Brain microvascular endothelial cell (primary cell): ENCODE data around the gene HMGB1.
A peak's percentile ranks its signal among the peaks of the same experiment; 100 is the strongest.

ENCODE experiments used
- DNase-seq: peaks from one replicate; pipeline ENCODE4 v3.0.0-alpha.2; 2020
- H3K27ac ChIP-seq: fragments of 250-450 bp; sonication (Bioruptor Pico); 2 replicates; pipeline ENCODE4 v1.5.1; 2020; ENCODE audit warnings: mild to moderate bottlenecking, moderate library complexity
- H3K27me3 ChIP-seq: fragments of 250-450 bp; sonication (Bioruptor Pico); replicated peaks from 2 replicates; pipeline ENCODE4 v1.5.1; 2020; ENCODE audit warnings: mild to moderate bottlenecking
- H3K36me3 ChIP-seq: fragments of 250-450 bp; sonication (Bioruptor Pico); replicated peaks from 2 replicates; pipeline ENCODE4 v1.5.1; 2020; ENCODE audit warnings: mild to moderate bottlenecking
- H3K4me3 ChIP-seq: 2 replicates; pipeline ENCODE4 v1.5.1; 2011; ENCODE audit warnings: low read depth, mild to moderate bottlenecking, control low read depth, low read length, moderate library complexity
- CTCF ChIP-seq: IDR thresholded peaks from 2 replicates; pipeline ENCODE4 v1.5.1; 2011; ENCODE audit warnings: low read depth, mild to moderate bottlenecking, moderate library complexity, low read length, control low read depth, inconsistent platforms; ENCODE audit errors: missing control alignments
- in situ Hi-C: cut with HindIII; loops from 2 replicates; pipeline ENCODE4 v1.10.0; 2017; ENCODE audit warnings: low sequenced_read_pairs, low pct_ligation_motif_present

The HMGB1 gene

GRCh38 chr13:30422054-30422839, 43.5 kb downstream of the HMGB1 start, which contains the start of gene UBE2L5:
UBE2L5 (plus strand) TSS chr13:30422493; CDS start chr13:30427991, 5,498 bp downstream.
- Histone ChIP-seq H3K4me3 (peak within 1 kb of the TSS; percentile 65), H3K27me3 (no peaks in the 10 kb centered on the region), H3K36me3 (no peaks in the 10 kb centered on the region), H3K27ac (peak within 1 kb of the TSS; percentile 44)
- peak; percentile 40 for DNase-seq
- no peak for TF ChIP-seq CTCF
- in situ Hi-C loops: no loop called here

DNA sequence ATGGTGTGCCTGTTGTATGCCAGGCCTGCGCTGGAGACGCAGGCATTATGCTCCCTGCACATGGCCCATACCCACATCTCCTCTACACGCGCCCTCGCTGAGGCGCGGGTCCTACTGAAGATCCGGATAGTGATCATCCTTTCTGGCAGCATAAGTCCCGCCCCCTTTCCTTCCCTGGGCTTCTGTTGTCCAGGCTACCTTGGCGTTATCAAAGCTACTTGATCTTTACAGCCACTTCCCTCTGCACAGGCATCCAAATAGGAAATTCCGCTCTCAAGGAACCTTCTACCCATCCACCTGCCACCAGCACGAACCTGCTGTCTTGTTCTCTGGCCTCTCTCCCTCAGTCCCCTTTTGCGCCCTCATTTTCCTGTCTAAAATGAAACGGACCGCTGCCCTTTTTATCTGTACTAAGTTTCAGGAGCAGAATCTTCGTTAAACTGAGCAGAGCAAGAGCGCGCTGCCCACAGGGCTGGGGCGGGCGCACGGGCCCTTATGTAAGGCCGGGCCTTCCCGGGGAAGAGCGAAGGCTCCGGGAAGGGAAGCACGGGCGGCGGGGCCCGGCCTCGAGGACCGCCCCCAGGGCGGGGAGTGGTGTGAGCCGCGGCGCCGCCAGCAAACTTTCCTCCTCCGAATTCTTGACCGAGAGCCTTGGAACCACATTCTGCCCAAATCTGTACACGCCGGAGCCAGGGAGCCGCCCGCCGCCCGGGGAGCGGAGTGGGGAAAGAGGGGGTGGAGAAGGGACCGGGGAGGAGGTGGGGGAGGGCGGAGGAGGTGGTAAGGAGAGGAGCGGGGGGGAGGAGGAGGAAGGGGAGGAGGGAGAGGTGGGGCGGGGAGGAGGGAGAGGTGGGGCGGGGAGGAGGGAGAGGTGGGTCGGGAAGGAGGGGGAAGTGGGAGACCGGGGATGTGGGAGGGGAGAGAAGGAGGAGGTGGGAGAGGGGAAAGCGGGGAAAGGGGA, 44.4 kb downstream of the HMGB1 start:
- in situ Hi-C loops: no loop called here
- H3K27me3 ChIP-seq: no peaks in the 10 kb centered on the region
- peak overlapping the region; percentile 65 for H3K4me3 ChIP-seq
- H3K27ac ChIP-seq: peak overlapping the region; percentile 2
- peak; percentile 52 for DNase-seq
- no peak for TF ChIP-seq CTCF
- H3K36me3 ChIP-seq: no peaks in the 10 kb centered on the region

GRCh38 chr13:30418717-30419459, 46.8 kb downstream of the HMGB1 start:
- Histone ChIP-seq H3K36me3 (no peaks in the 10 kb centered on the region), H3K27me3 (no peaks in the 10 kb centered on the region), H3K4me3 (no peak overlapping the region), H3K27ac (no peak overlapping the region)
- DNase-seq: no peak
- in situ Hi-C loops: no loop called here
- no peak for TF ChIP-seq CTCF

DNA sequence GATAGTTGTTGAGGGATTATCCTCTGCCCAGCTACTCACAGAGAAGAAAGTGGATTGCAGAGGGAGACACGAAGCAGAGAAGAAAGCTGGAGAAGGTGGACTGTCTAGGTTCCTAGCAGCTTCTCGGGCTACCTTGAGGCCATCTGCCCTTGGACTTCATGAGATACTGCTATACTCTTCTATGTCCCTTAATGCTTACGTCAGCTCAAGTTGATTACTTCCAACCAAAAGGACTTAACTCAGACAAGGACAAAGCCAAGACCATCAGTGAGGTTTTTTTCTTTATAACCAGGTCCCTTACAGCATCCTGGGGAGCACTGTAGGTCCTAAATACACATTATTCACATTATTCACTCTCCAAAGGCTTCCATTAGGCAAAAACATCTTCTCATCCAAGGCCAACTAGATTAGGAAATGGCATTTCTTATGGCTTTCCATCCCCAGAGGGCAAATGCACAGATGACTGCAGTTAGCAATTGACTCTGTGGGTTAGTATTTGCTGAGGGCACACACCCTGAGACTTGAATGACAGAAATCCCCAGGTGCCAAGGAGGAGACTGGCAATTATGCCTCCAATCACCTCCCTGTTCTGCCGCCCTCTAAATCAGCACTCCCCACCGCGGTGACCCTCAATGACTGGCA, 47.5 kb downstream of the HMGB1 start:
- Histone ChIP-seq H3K36me3 (no peaks in the 10 kb centered on the region), H3K27me3 (no peaks in the 10 kb centered on the region), H3K27ac (no peak overlapping the region), H3K4me3 (no peak overlapping the region)
- no peak for DNase-seq
- no peak for TF ChIP-seq CTCF
- in situ Hi-C loops: no loop called here

DNA sequence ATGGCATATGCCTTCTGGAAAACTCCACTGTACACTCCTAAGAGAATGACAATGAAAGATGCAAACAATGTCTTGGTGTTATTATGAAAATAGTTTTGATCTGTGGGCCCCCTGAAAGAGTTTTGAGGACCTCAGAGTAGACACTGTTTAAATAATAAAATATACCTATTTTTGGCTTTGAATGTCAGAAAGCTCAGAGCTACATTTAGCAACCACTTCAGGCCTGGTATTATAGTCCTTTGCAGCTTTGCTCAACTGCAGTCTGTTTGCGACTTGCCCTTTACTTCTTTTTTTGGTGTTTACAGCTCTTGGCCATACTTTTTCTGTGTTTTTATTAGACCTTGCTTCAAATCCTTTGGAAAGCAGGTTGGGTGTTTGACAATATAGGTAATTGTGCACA, 49.3 kb downstream of the HMGB1 start:
- in situ Hi-C loops: no loop called here

More for the DNA sequence above, 49.3 kb downstream of the HMGB1 start:
- no peak for DNase-seq
- Histone ChIP-seq H3K27me3 (no peaks in the 10 kb centered on the region), H3K27ac (no peak overlapping the region), H3K36me3 (no peaks in the 10 kb centered on the region), H3K4me3 (no peak overlapping the region)
- no peak for TF ChIP-seq CTCF
